Naive thymus-derived CD4-positive, alpha-beta T cell (primary cell): Measurements from ENCODE around the gene PRND. TPM values are rescaled to one million over a fixed set of nuclear protein-coding genes. Genes with fewer than 3 reads are reported as not detected.

ENCODE experiments used
- ATAC-seq: fragments of 150-1000 bp; cut with Tn5 transposase; 2 replicates; pipeline ENCODE4 v1.10.0; 2021; ENCODE audit warnings: mild to moderate bottlenecking, moderate library complexity
- CTCF ChIA-PET: fragments of 350-600 bp; sonication (Branson Sonifier 250); formaldehyde crosslinking; loops from one replicate; lab custom pipeline; 2021; ENCODE audit warnings: antibody characterized with exemption; lab: Charles Lee
- POLR2A ChIA-PET: fragments of 350-600 bp; sonication (Branson Sonifier 250); formaldehyde crosslinking; loops from one replicate; lab custom pipeline; 2021; ENCODE audit warnings: antibody characterized with exemption, inconsistent platforms; lab: Charles Lee
- DNase-seq, 9 donors: peaks; one replicate each; pipeline versions ENCODE4 v3.0.0 to v3.0.0-alpha.2; 2020 to 2022; ENCODE audit warnings: mixed read lengths in 1 of 9
- H3K27ac ChIP-seq: one replicate; pipeline ENCODE4 v1.7.0; 2013; ENCODE audit warnings: mild to moderate bottlenecking, low read depth, low read length, moderate library complexity
- H3K27me3 ChIP-seq, 2 donors: one replicate each; pipeline ENCODE4 v1.7.0; 2013; ENCODE audit warnings: low read length in 2 of 2, mild to moderate bottlenecking in 2 of 2, moderate library complexity in 2 of 2; ENCODE audit not compliant: control insufficient read depth in 2 of 2, insufficient read depth in 2 of 2
- H3K36me3 ChIP-seq, 3 experiments: 1 replicate in 2 of 3; 2 replicates in 1 of 3; pipeline ENCODE4 v1.7.0; 2013; ENCODE audit warnings: low read length in 3 of 3, mild to moderate bottlenecking in 3 of 3, moderate library complexity in 1 of 3; ENCODE audit not compliant: insufficient read depth in 3 of 3, control insufficient read depth in 2 of 3
- H3K4me1 ChIP-seq, 2 donors: one replicate each; pipeline ENCODE4 v1.7.0; 2013; ENCODE audit warnings: low read length in 2 of 2, mild to moderate bottlenecking in 2 of 2, moderate library complexity in 1 of 2; ENCODE audit not compliant: control insufficient read depth in 2 of 2, insufficient read depth in 2 of 2
- H3K4me3 ChIP-seq: 2 replicates; pipeline ENCODE4 v1.7.0; 2013; ENCODE audit warnings: mild to moderate bottlenecking, low read length
- H3K9me3 ChIP-seq, 3 experiments: 1 replicate in 2 of 3; 2 replicates in 1 of 3; pipeline ENCODE4 v1.7.0; 2013; ENCODE audit warnings: low read length in 3 of 3; ENCODE audit not compliant: control insufficient read depth in 2 of 3
- H3K27ac Mint-ChIP-seq, 9 donors: one replicate each; pipeline ENCODE4 v1.8.0; 2020 to 2022; ENCODE audit warnings: mixed read lengths in 9 of 9, mild to moderate bottlenecking in 8 of 9, moderate library complexity in 5 of 9, inconsistent platforms in 2 of 9
- H3K27me3 Mint-ChIP-seq, 5 donors: one replicate each; pipeline ENCODE4 v1.8.0; 2021 to 2022; ENCODE audit warnings: mixed read lengths in 5 of 5, mild to moderate bottlenecking in 1 of 5
- H3K36me3 Mint-ChIP-seq, 5 donors: one replicate each; pipeline ENCODE4 v1.8.0; 2020 to 2022; ENCODE audit warnings: mixed read lengths in 5 of 5, mild to moderate bottlenecking in 3 of 5, inconsistent platforms in 1 of 5
- H3K4me1 Mint-ChIP-seq, 7 donors: one replicate each; pipeline ENCODE4 v1.8.0; 2020 to 2022; ENCODE audit warnings: mixed read lengths in 7 of 7, mild to moderate bottlenecking in 3 of 7, inconsistent platforms in 1 of 7
- H3K4me3 Mint-ChIP-seq, 10 donors: one replicate each; pipeline ENCODE4 v1.8.0; 2020 to 2022; ENCODE audit warnings: mild to moderate bottlenecking in 10 of 10, mixed read lengths in 10 of 10, moderate library complexity in 6 of 10, inconsistent platforms in 2 of 10
- H3K9me3 Mint-ChIP-seq, 11 donors: one replicate each; pipeline ENCODE4 v1.8.0; 2020 to 2022; ENCODE audit warnings: mixed read lengths in 11 of 11, mild to moderate bottlenecking in 4 of 11, inconsistent platforms in 1 of 11, moderate library complexity in 1 of 11
- intact Hi-C, 2 donors: fragments of 100-400 bp; cut with micrococcal nuclease; formaldehyde crosslinking; loops; one replicate each; pipeline ENCODE4 v1.15.1; 2023
- polyA plus RNA-seq, 2 donors: library from polyadenylated mRNA; unstranded; fragments of 300-500 nt; fragmentation: Illumina TruSeq; gene quantifications; one replicate each; pipeline ENCODE4 v1.2.3, GENCODE V29; 2021
- total RNA-seq, 6 experiments: library from RNA in 5 of 6; stranded (reverse) in 5 of 6; gene quantifications; 1 replicate in 5 of 6; 2 replicates in 1 of 6; pipeline ENCODE4 v1.2.3 and lab custom pipeline; 2021 to 2026

Gene PRND
- total and polyA plus RNA-seq, 7 experiments from 2014 or later, result 0.05 to 0.12 TPM; not detected in 5

DNA sequence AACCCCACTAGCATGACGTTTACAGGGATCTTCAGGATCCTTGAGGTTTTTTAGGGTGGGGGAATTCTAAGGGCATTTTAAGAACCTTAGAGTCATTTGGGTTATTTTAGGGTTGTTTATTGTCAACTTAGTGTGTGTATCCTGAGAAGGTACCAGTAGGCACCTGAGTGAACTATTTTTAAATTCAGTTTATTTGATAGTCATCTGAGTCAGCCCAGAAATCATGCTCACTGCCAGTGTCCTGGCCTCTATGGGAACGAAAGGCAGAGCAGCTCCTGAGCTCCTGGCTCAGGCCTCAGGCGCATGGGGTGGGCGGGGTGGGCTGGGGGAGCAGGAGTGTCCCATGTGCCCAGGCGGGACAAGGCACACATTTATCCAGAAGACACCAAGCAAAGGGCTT lies 52.0 kb downstream of the PRND start:
- peaks cover 0 to 22% (median 13%) of the 10 kb centered on the region in 5 donors for H3K36me3 Mint-ChIP-seq
- DNase-seq, result no peak
- Histone ChIP-seq H3K9me3 (peaks cover 0 to 10% (median 0%) of the 10 kb centered on the region in 3 experiments), H3K4me1 (no peaks in the 10 kb centered on the region), H3K4me3 (no peak overlapping the region), H3K27ac (no peak overlapping the region), H3K36me3 (no peaks in the 10 kb centered on the region), H3K27me3 (no peaks in the 10 kb centered on the region)
- peaks cover 0 to 15% (median 0%) of the 10 kb centered on the region in 5 donors for H3K27me3 Mint-ChIP-seq
- intact Hi-C loops, result no loop called here
- H3K27ac Mint-ChIP-seq, result no peak overlapping the region
- peaks cover 7 to 33% (median 20%) of the 10 kb centered on the region in 11 donors for H3K9me3 Mint-ChIP-seq
- CTCF ChIA-PET, result interaction anchor here (0.6 kb wide), 1 partner anchor 8 kb away, joined by 3 read pairs; no protein-coding TSS in a partner anchor
- POLR2A ChIA-PET, result no interaction called here
- H3K4me3 Mint-ChIP-seq, result no peak overlapping the region
- no peak for ATAC-seq
- peaks cover 0 to 3% (median 0%) of the 10 kb centered on the region in 7 donors for H3K4me1 Mint-ChIP-seq

GRCh38 chr20:4774207-4774606 lies 52.5 kb downstream of the PRND start:
- CTCF ChIA-PET, result no interaction called here
- Mint-ChIP-seq H3K9me3 (peaks cover 7 to 31% (median 20%) of the 10 kb centered on the region in 11 donors), H3K4me1 (peaks cover 0 to 7% (median 0%) of the 10 kb centered on the region in 7 donors), H3K36me3 (peaks cover 0 to 24% (median 13%) of the 10 kb centered on the region in 5 donors), H3K27ac (no peak overlapping the region), H3K27me3 (peaks cover 0 to 12% (median 0%) of the 10 kb centered on the region in 5 donors), H3K4me3 (no peak overlapping the region)
- DNase-seq (no peak), ATAC-seq (peak; percentile 54)
- POLR2A ChIA-PET, result no interaction called here
- Histone ChIP-seq H3K27ac (no peak overlapping the region), H3K4me1 (no peaks in the 10 kb centered on the region), H3K36me3 (no peaks in the 10 kb centered on the region), H3K27me3 (no peaks in the 10 kb centered on the region), H3K4me3 (no peak overlapping the region), H3K9me3 (peaks cover 0 to 10% (median 0%) of the 10 kb centered on the region in 3 experiments)
- intact Hi-C loops, result no loop called here

DNA sequence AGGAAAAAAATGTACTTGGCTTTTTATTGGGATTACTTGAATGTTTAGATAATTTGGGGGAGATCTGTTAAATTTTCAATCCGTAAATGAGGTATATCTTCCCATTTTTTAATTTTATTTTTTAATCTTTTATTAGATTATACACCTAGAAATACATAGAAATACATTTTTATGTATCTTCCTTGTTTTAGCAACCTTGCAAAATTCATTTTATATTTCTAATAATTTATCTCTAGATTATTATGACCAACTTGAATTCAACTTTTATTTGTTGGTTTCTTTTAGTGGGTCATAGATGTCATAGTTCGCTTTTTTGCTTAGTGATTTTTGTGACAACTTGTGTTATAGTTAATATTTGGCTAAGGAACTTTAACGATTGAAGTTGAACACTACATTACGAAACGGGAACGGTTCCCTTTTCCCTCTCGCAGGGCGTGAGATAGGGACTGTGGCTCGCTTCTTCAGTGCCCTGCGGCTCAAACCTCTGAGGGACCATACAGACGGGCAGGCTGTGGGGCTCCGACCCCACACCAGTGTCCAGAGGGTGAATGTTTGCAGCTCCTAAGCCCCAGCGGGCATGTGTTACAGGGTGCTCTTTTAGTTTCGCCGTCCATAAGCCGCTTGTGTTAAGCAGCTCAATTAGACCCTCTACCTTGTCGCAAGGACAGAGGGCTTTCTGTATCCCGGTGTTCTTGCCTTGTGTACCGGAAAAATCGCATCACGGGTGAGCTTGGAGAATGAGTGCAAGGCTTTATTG lies 53.8 kb downstream of the PRND start:
- H3K36me3 ChIP-seq, result no peaks in the 10 kb centered on the region
- no peak overlapping the region for H3K4me3 Mint-ChIP-seq
- intact Hi-C loops, result no loop called here
- H3K27me3 ChIP-seq, result no peaks in the 10 kb centered on the region
- CTCF ChIA-PET, result no interaction called here
- H3K36me3 Mint-ChIP-seq, result peaks cover 0 to 19% (median 11%) of the 10 kb centered on the region in 5 donors
- POLR2A ChIA-PET, result interaction anchor here (0.8 kb wide), 1 partner anchor 27 kb away, joined by 3 read pairs; no protein-coding TSS in a partner anchor
- H3K4me1 ChIP-seq, result no peaks in the 10 kb centered on the region
- H3K27ac Mint-ChIP-seq, result no peak overlapping the region
- H3K4me3 ChIP-seq, result no peak overlapping the region
- ATAC-seq, result no peak
- H3K9me3 Mint-ChIP-seq, result peaks cover 7 to 24% (median 18%) of the 10 kb centered on the region in 11 donors
- H3K27me3 Mint-ChIP-seq, result peaks cover 0 to 2% (median 0%) of the 10 kb centered on the region in 5 donors
- DNase-seq, result no peak
- H3K4me1 Mint-ChIP-seq, result peaks cover 0 to 10% (median 7%) of the 10 kb centered on the region in 7 donors
- H3K9me3 ChIP-seq, result peaks cover 0 to 10% (median 0%) of the 10 kb centered on the region in 3 experiments
- H3K27ac ChIP-seq, result no peak overlapping the region

- Histone ChIP-seq H3K4me3 (no peak overlapping the region), H3K27ac (no peak overlapping the region), H3K9me3 (peaks cover 0 to 10% (median 0%) of the 10 kb centered on the region in 3 experiments), H3K36me3 (peaks cover 0 to 2% (median 0%) of the 10 kb centered on the region in 3 experiments), H3K4me1 (no peaks in the 10 kb centered on the region), H3K27me3 (no peaks in the 10 kb centered on the region)
- CTCF ChIA-PET, result no interaction called here
- POLR2A ChIA-PET, result interaction anchor here (0.8 kb wide), 1 partner anchor 28 kb away, joined by 3 read pairs; no protein-coding TSS in a partner anchor
- Mint-ChIP-seq H3K4me1 (peaks cover 3 to 16% (median 13%) of the 10 kb centered on the region in 7 donors), H3K27ac (peak overlapping the region in 1 of 9 donors; percentile 48), H3K4me3 (no peak overlapping the region), H3K36me3 (peaks cover 0 to 14% (median 4%) of the 10 kb centered on the region in 5 donors), H3K9me3 (peaks cover 4 to 18% (median 11%) of the 10 kb centered on the region in 11 donors), H3K27me3 (no peaks in the 10 kb centered on the region)
- ATAC-seq, result no peak
- no peak for DNase-seq
- intact Hi-C loops, result no loop called here
These were observed 54.4 kb downstream of the PRND start for GRCh38 chr20:4776079-4776630.

Other genes starting within 250 kb of the PRND start
- gene PRNP, start 35.5 kb upstream of the PRND start, total RNA-seq, result 10 to 100 TPM; 40.9 to 80.4 (median 44.9) TPM
- gene PRNP, start 35.5 kb upstream of the PRND start, polyA plus RNA-seq, result 10 to 100 TPM; 57.9 to 63.9 TPM
- gene RASSF2, start 101.7 kb downstream of the PRND start, total RNA-seq, result 10 to 100 TPM; 24.7 to 67.4 (median 27.0) TPM
- 10 to 100 TPM; 23.0 to 44.6 TPM for gene RASSF2, start 101.7 kb downstream of the PRND start, polyA plus RNA-seq